Measurements from ENCODE around the gene CPSF3.

The CPSF3 gene

GRCh38 chr2:9490789-9491188, 67.3 kb downstream of the CPSF3 start:
- H3F3A ChIP-seq (ENCODE audit: control insufficient read depth, insufficient read depth), result peaks cover 2% of the 10 kb centered on the region; the same call in 1 of the 2 replicates
- no peak overlapping the region for H3K27ac ChIP-seq (ENCODE audit: low read depth, low read length)
- no peaks in the 10 kb centered on the region for H3K4me1 ChIP-seq (ENCODE audit: control insufficient read depth, low read length)
- H3K36me3 ChIP-seq (ENCODE audit: control insufficient read depth, low read length), result peaks cover 93% of the 10 kb centered on the region
- no peaks in the 10 kb centered on the region for H3K79me2 ChIP-seq (ENCODE audit: control insufficient read depth, low read length)
- H3K9me3 ChIP-seq (ENCODE audit: control insufficient read depth, insufficient read depth, low read length), result no peaks in the 10 kb centered on the region
- H3K4me3 ChIP-seq (ENCODE audit: low read length), result no peak overlapping the region
- no peaks in the 10 kb centered on the region for H3K9me2 ChIP-seq (replicated peaks; ENCODE audit: control insufficient read depth, low read length)
- no peak overlapping the region for H3K4me2 ChIP-seq (ENCODE audit: low read length)
- no peaks in the 10 kb centered on the region for H3K27me3 ChIP-seq (ENCODE audit: control insufficient read depth, low read length)
- H4K20me1 ChIP-seq (ENCODE audit: control insufficient read depth, insufficient read depth, low read depth, low read length), result no peaks in the 10 kb centered on the region
- TF ChIP-seq EZH2phosphoT487 (IDR thresholded peaks at IDR 0.05; ENCODE audit: borderline replicate concordance, low read length) (no peak), CTCF (IDR thresholded peaks at IDR 0.05; ENCODE audit: low read depth, low read length, poor library complexity, severe bottlenecking) (no peak)

DNA sequence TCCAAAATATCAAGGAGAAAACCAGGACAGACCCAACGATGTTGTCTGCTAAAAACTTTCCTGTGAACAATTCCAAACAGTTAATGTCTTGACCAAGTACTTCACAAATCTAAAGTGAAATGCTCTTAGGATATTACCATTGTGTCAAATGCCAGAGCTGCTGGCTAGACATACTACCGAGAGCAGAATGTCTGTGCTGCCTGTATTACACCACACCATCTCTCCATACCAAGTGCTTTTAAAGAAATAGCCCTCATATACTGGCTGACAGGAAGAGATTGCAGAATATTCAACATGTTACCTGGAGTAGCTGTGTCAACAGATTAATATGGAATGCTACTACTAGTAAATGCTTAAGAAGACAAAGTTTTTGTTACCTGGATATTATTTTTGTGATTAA, 69.5 kb downstream of the CPSF3 start:
- Histone ChIP-seq H3F3A (ENCODE audit: control insufficient read depth, insufficient read depth) (peaks cover 2% of the 10 kb centered on the region; the same call in 1 of the 2 replicates), H3K4me3 (ENCODE audit: low read length) (no peak overlapping the region), H3K27ac (ENCODE audit: low read depth, low read length) (no peak overlapping the region), H3K9me3 (ENCODE audit: control insufficient read depth, insufficient read depth, low read length) (no peaks in the 10 kb centered on the region), H3K4me2 (ENCODE audit: low read length) (no peak overlapping the region), H4K20me1 (ENCODE audit: control insufficient read depth, insufficient read depth, low read depth, low read length) (no peaks in the 10 kb centered on the region), H3K79me2 (ENCODE audit: control insufficient read depth, low read length) (no peaks in the 10 kb centered on the region), H3K27me3 (ENCODE audit: control insufficient read depth, low read length) (no peaks in the 10 kb centered on the region), H3K4me1 (ENCODE audit: control insufficient read depth, low read length) (no peaks in the 10 kb centered on the region), H3K36me3 (ENCODE audit: control insufficient read depth, low read length) (peaks cover 86% of the 10 kb centered on the region), H3K9me2 (replicated peaks; ENCODE audit: control insufficient read depth, low read length) (no peaks in the 10 kb centered on the region)
- TF ChIP-seq CTCF (IDR thresholded peaks at IDR 0.05; ENCODE audit: low read depth, low read length, poor library complexity, severe bottlenecking), result no peak
- TF ChIP-seq EZH2phosphoT487 (IDR thresholded peaks at IDR 0.05; ENCODE audit: borderline replicate concordance, low read length), result no peak

DNA sequence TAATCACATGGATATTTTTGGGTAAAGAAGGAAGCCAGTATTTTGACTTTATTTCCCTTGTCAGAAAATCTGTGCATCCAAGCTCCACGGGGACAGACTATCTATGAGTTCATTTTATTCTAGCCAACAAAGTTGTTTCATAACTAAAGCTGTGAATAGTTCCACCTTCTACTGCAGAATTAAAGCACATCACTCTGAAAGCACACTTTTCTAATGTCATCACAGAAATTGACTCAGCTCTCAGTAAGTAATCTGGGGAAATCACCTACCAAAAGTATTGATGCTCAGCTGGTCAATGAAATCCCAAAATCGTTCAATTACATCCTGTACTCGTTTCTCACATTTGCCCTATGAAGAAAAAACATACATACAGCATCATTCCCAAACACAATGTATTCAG, 70.0 kb downstream of the CPSF3 start:
- H3K4me1 ChIP-seq (ENCODE audit: control insufficient read depth, low read length), result no peaks in the 10 kb centered on the region
- H3K36me3 ChIP-seq (ENCODE audit: control insufficient read depth, low read length), result peaks cover 86% of the 10 kb centered on the region
- H3K9me2 ChIP-seq (replicated peaks; ENCODE audit: control insufficient read depth, low read length), result no peaks in the 10 kb centered on the region

More for the DNA sequence above, 70.0 kb downstream of the CPSF3 start:
- no peak for TF ChIP-seq EZH2phosphoT487 (IDR thresholded peaks at IDR 0.05; ENCODE audit: borderline replicate concordance, low read length)
- no peak for TF ChIP-seq CTCF (IDR thresholded peaks at IDR 0.05; ENCODE audit: low read depth, low read length, poor library complexity, severe bottlenecking)
- peaks cover 2% of the 10 kb centered on the region; the same call in 1 of the 2 replicates for H3F3A ChIP-seq (ENCODE audit: control insufficient read depth, insufficient read depth)
- no peak overlapping the region for H3K4me2 ChIP-seq (ENCODE audit: low read length)
- no peaks in the 10 kb centered on the region for H3K9me3 ChIP-seq (ENCODE audit: control insufficient read depth, insufficient read depth, low read length)
- H3K4me3 ChIP-seq (ENCODE audit: low read length), result no peak overlapping the region
- H3K27me3 ChIP-seq (ENCODE audit: control insufficient read depth, low read length), result no peaks in the 10 kb centered on the region
- no peak overlapping the region for H3K27ac ChIP-seq (ENCODE audit: low read depth, low read length)
- no peaks in the 10 kb centered on the region for H4K20me1 ChIP-seq (ENCODE audit: control insufficient read depth, insufficient read depth, low read depth, low read length)
- H3K79me2 ChIP-seq (ENCODE audit: control insufficient read depth, low read length), result no peaks in the 10 kb centered on the region; the same call in 1 of the 2 replicates
